GM21381 (cell line): Measurements from ENCODE around the gene RALGPS1.

ENCODE experiments used
- ATAC-seq: cut with Tn5 transposase; IDR thresholded peaks from one replicate; pipeline ENCODE4 v1.9.1; 2021; ENCODE audit warnings: mild to moderate bottlenecking, moderate library complexity; ENCODE audit not compliant: unreplicated experiment

The RALGPS1 gene, protein sequence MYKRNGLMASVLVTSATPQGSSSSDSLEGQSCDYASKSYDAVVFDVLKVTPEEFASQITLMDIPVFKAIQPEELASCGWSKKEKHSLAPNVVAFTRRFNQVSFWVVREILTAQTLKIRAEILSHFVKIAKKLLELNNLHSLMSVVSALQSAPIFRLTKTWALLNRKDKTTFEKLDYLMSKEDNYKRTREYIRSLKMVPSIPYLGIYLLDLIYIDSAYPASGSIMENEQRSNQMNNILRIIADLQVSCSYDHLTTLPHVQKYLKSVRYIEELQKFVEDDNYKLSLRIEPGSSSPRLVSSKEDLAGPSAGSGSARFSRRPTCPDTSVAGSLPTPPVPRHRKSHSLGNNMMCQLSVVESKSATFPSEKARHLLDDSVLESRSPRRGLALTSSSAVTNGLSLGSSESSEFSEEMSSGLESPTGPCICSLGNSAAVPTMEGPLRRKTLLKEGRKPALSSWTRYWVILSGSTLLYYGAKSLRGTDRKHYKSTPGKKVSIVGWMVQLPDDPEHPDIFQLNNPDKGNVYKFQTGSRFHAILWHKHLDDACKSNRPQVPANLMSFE

DNA sequence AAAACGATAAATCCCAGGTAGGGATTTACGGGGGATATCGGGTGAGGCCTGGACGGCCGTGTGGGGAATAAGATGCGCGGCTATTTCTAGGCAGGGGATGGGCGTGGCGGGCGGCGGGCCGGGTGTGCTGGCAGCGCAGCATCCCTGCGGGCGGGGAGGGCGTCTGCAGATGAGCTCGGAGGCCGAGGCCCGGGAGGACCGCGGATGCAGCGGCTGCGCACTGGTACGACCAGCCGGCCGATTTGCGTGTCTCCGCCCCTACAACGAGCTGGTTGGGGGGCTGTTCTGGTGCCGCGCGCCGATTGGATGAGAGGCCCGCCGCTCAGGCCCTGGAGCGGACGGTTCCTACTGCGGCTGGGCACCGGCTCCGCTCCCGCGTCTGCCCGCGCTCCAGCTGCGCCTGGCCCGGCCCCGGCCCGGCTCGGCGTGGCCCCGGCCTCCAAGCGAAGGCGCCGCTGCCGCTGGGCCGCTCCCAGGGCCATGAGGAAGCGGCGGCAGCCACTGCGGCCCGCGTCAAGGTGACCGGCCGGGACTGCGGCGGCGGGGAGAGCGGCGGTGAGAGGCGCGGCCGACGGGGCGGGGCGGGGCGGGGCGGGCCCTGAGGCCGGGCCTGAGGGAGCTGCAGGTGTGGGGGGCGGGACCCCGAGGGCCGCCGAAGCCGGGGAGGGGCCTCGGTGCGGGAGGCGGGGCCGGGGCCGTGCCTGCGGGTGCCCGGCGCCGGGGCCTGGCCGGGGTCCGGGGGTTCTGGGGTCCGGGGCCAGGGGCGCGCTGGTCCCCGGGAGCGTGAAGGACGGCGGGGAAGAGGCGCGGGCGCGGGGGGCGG lies at the start of gene RALGPS1:
Gene RALGPS1, plus strand, starts transcription at position 325 of the 823 bp plus-strand sequence. CDS start 47,508 bp downstream, outside the sequence.
- peak; percentile 97 for ATAC-seq

GRCh38 chr9:126869368-126869767 lies 45.2 kb upstream of the RALGPS1 start:
- no peak for ATAC-seq

- no peak for ATAC-seq
Measured at GRCh38 chr9:126872516-126872915, 42.1 kb upstream of the RALGPS1 start.

GRCh38 chr9:126874546-126875314 lies 39.9 kb upstream of the RALGPS1 start:
- no peak for ATAC-seq

GRCh38 chr9:126875756-126876510 lies 38.6 kb upstream of the RALGPS1 start:
- ATAC-seq = no peak

GRCh38 chr9:126876531-126876930 lies 38.1 kb upstream of the RALGPS1 start:
- ATAC-seq = no peak

DNA sequence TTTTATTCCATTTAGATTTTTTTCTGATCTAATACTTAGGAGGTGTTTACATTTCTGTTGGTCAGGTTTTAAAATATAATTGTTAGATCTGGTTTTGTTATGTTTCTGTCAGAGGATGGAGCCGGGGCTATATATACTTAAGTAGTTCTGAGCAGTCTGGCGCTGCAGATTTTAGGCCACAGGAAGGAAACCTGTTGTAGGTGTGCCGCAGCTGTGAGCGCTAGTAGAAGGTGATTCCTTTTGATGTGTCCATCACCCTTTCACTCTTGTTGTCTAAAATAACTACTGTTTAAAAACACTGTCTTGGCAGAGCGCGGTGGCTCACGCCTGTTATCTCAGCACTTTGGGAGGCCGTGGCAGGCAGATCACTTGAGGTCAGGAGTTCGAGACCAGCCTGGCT lies 37.2 kb upstream of the RALGPS1 start:
- no peak for ATAC-seq

- no peak for ATAC-seq
Measured at GRCh38 chr9:126879288-126879687, 35.3 kb upstream of the RALGPS1 start.

DNA sequence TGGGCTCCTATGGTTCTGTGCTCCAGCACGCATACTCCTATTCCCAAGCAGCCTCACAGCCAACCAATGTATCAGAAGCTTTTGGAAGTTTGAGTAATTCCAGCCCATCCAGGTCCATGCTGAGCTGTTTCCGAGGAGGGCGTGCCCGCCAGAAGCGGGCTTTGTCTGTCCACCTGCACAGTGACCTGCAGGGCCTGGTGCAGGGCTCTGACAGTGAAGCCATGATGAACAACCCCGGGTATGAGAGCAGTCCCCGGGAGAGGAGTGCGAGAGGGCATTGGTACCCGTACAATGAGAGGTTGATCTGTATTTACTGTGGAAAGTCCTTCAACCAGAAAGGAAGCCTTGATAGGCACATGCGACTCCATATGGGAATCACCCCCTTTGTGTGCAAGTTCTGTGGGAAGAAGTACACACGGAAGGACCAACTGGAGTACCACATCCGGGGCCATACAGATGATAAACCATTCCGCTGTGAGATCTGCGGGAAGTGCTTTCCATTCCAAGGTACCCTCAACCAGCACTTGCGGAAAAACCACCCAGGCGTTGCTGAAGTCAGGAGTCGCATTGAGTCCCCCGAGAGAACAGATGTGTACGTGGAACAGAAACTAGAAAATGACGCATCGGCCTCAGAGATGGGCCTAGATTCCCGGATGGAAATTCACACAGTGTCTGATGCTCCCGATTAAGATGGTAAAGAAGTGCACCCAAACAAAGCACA lies 34.2 kb upstream of the RALGPS1 start:
- no peak for ATAC-seq

GRCh38 chr9:126880947-126881332 lies 33.6 kb upstream of the RALGPS1 start:
- no peak for ATAC-seq

- no peak for ATAC-seq
Measured at GRCh38 chr9:126882746-126883145, 31.8 kb upstream of the RALGPS1 start.

DNA sequence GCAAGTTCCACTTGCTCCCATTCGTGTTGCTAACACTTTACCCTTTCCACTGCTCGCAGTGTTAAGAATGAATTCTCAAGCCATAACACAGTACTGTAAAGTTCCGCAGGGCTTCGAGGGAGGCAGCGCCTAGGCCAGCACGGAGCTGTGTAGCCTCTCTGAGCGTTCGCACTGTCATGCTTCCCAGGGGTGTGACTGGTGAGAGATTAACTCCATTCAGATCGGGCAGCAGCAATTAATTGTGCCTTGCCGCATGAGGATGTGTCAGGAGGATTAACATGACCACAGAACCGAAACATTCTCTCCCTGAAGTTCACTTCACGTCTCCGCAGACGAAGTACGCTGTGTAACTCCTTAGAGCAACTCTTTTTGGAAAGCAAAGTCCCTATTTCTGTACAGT lies 30.9 kb upstream of the RALGPS1 start:
- no peak for ATAC-seq

DNA sequence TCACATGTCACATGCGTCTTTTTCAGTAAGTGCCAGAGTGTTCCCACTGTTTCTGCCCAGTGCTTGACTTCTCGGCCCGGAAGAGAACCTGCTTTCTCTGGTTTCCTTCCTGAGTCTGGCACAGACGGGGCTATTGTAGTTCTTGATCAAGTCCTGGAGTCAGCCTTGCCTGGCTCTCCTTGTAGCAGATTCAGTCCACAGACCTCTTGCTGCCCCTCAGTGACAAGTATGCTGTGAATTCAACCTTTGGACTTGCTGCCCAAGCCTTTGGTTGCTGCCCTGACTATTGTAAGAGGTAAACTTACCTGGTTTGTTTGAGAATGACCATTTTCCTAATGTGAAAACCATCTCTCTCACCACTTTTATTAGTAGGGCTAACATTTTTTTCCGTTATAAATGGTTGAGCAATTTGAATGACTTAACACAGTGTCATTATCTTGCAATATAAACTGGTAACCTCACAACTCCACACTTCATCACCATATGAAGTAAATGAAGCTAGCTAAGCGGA lies 29.4 kb upstream of the RALGPS1 start:
- ATAC-seq = no peak

GRCh38 chr9:126886034-126886822 lies 28.4 kb upstream of the RALGPS1 start:
- ATAC-seq = no peak

GRCh38 chr9:126886897-126887296 lies 27.7 kb upstream of the RALGPS1 start:
- ATAC-seq = no peak

- ATAC-seq = no peak
Measured at GRCh38 chr9:126891676-126892075, 22.9 kb upstream of the RALGPS1 start.

GRCh38 chr9:126893079-126893478 lies 21.5 kb upstream of the RALGPS1 start:
- no peak for ATAC-seq

- ATAC-seq = no peak
Measured at GRCh38 chr9:126894052-126894603, 20.5 kb upstream of the RALGPS1 start.
